WTC11 (cell line): Measurements from ENCODE around the gene PRSS57. TPM values are rescaled to one million over a fixed set of nuclear protein-coding genes. Genes with fewer than 3 reads are reported as not detected.

ENCODE experiments used
- ATAC-seq: fragments of 200-7000 bp; cut with Tn5 transposase; 2 replicates; pipeline ENCODE4 v1.10.0; 2021; ENCODE audit warnings: mild to moderate bottlenecking, moderate library complexity
- CTCF ChIA-PET: fragments of 300-600 bp; sonication (Branson Sonifier 250); formaldehyde crosslinking; loops from one replicate; lab custom pipeline; 2021; ENCODE audit warnings: antibody characterized with exemption; lab: Charles Lee
- POLR2A ChIA-PET: fragments of 350-600 bp; sonication (Branson Sonifier 250); formaldehyde crosslinking; loops from one replicate; lab custom pipeline; 2021; ENCODE audit warnings: antibody characterized with exemption; lab: Charles Lee
- DNase-seq: peaks from one replicate; pipeline ENCODE4 v3.0.0; 2021; ENCODE audit warnings: low spot score
- H3K27ac Mint-ChIP-seq: 2 replicates; pipeline ENCODE4 v1.8.0; 2021; ENCODE audit warnings: mixed read lengths
- H3K27me3 Mint-ChIP-seq: 2 replicates; pipeline ENCODE4 v1.8.0; 2021; ENCODE audit warnings: low read depth, mild to moderate bottlenecking, moderate library complexity, mixed read lengths
- H3K36me3 Mint-ChIP-seq: 2 replicates; pipeline ENCODE4 v1.8.0; 2021; ENCODE audit warnings: mixed read lengths
- H3K4me1 Mint-ChIP-seq: 2 replicates; pipeline ENCODE4 v1.8.0; 2022; ENCODE audit warnings: mixed read lengths
- H3K4me3 Mint-ChIP-seq: 2 replicates; pipeline ENCODE4 v1.8.0; 2021; ENCODE audit warnings: mild to moderate bottlenecking, moderate library complexity, mixed read lengths
- H3K9me3 Mint-ChIP-seq: 2 replicates; pipeline ENCODE4 v1.8.0; 2021; ENCODE audit warnings: mixed read lengths
- ARID4B ChIP-seq: sonication (generic); formaldehyde crosslinking; IDR thresholded peaks from 2 replicates; pipeline ENCODE4 v1.8.0; 2023; ENCODE audit warnings: missing genetic modification reagents, mild to moderate bottlenecking, borderline replicate concordance
- ERG ChIP-seq: fragments of 250-450 bp; sonication (Bioruptor Pico); IDR thresholded peaks from 2 replicates; pipeline ENCODE4 v1.8.0; 2021; ENCODE audit warnings: mild to moderate bottlenecking
- ESRRA ChIP-seq: sonication (generic); formaldehyde crosslinking; IDR thresholded peaks from 2 replicates; pipeline ENCODE4 v1.8.1; 2022; ENCODE audit warnings: mild to moderate bottlenecking, missing genetic modification reagents, borderline replicate concordance
- IRF2 ChIP-seq: sonication (generic); formaldehyde crosslinking; IDR thresholded peaks from 2 replicates; pipeline ENCODE4 v1.8.0; 2022; ENCODE audit warnings: low read depth, missing genetic modification reagents, borderline replicate concordance
- NFE2L1 ChIP-seq: sonication (generic); formaldehyde crosslinking; IDR thresholded peaks from 2 replicates; pipeline ENCODE4 v1.8.1; 2023; ENCODE audit warnings: missing genetic modification reagents
- RELA ChIP-seq: sonication (generic); formaldehyde crosslinking; IDR thresholded peaks from 2 replicates; pipeline ENCODE4 v1.8.1; 2022; ENCODE audit warnings: missing genetic modification reagents, mild to moderate bottlenecking, borderline replicate concordance
- SMAD3 ChIP-seq: sonication (generic); formaldehyde crosslinking; IDR thresholded peaks from 2 replicates; pipeline ENCODE4 v1.8.0; 2022; ENCODE audit warnings: missing genetic modification reagents, mild to moderate bottlenecking, borderline replicate concordance
- SOX15 ChIP-seq: fragments of 250-450 bp; sonication (Bioruptor Pico); IDR thresholded peaks from 2 replicates; pipeline ENCODE4 v1.9.0; 2021; ENCODE audit warnings: mild to moderate bottlenecking
- SP1 ChIP-seq: sonication (generic); formaldehyde crosslinking; conservative IDR thresholded peaks from 2 replicates; pipeline ENCODE4 v1.8.1; 2022; ENCODE audit warnings: missing genetic modification reagents
- TEAD4 ChIP-seq: sonication (generic); formaldehyde crosslinking; IDR thresholded peaks from 2 replicates; pipeline ENCODE4 v1.8.0; 2022; ENCODE audit warnings: mild to moderate bottlenecking, missing genetic modification reagents
- ZBTB43 ChIP-seq: sonication (generic); formaldehyde crosslinking; IDR thresholded peaks from 2 replicates; pipeline ENCODE4 v1.8.1; 2023; ENCODE audit warnings: mild to moderate bottlenecking, missing genetic modification reagents
- ZNF219 ChIP-seq: sonication (generic); formaldehyde crosslinking; IDR thresholded peaks from 2 replicates; pipeline ENCODE4 v1.8.0; 2023; ENCODE audit warnings: missing genetic modification reagents, mild to moderate bottlenecking, borderline replicate concordance
- ZNF232 ChIP-seq: sonication (generic); formaldehyde crosslinking; IDR thresholded peaks from 2 replicates; pipeline ENCODE4 v1.8.0; 2022; ENCODE audit warnings: mild to moderate bottlenecking, missing genetic modification reagents
- ZNF423 ChIP-seq: fragments of 250-450 bp; sonication (Bioruptor Pico); IDR thresholded peaks from 2 replicates; pipeline ENCODE4 v2.1.2; 2022; ENCODE audit warnings: mild to moderate bottlenecking, moderate library complexity
- ZNF671 ChIP-seq: fragments of 250-450 bp; sonication (Bioruptor Pico); IDR thresholded peaks from 2 replicates; pipeline ENCODE4 v1.8.0; 2021; ENCODE audit warnings: mild to moderate bottlenecking
- total RNA-seq: library from RNA; stranded (reverse); gene quantifications from 3 replicates; pipeline ENCODE4 v1.2.3, GENCODE V29; 2021
- TF ChIP-seq, protein P1 (sequence below): sonication (generic); formaldehyde crosslinking; IDR thresholded peaks from 2 replicates; pipeline ENCODE4 v1.8.1; 2023; ENCODE audit warnings: mild to moderate bottlenecking, missing genetic modification reagents, moderate library complexity
- TF ChIP-seq, protein P2 (sequence below): sonication (generic); formaldehyde crosslinking; IDR thresholded peaks from 2 replicates; pipeline ENCODE4 v1.8.0; 2022; ENCODE audit warnings: mild to moderate bottlenecking, missing genetic modification reagents
- TF ChIP-seq, protein P3 (sequence below): sonication (generic); formaldehyde crosslinking; IDR thresholded peaks from 2 replicates; pipeline ENCODE4 v1.8.0; 2022; ENCODE audit warnings: missing genetic modification reagents
- TF ChIP-seq, protein P4 (sequence below): sonication (generic); formaldehyde crosslinking; IDR thresholded peaks from 2 replicates; pipeline ENCODE4 v1.8.0; 2022; ENCODE audit warnings: mild to moderate bottlenecking, missing genetic modification reagents
- TF ChIP-seq, protein P5 (sequence below): sonication (generic); formaldehyde crosslinking; IDR thresholded peaks from 2 replicates; pipeline ENCODE4 v1.8.1; 2023; ENCODE audit warnings: mild to moderate bottlenecking, missing genetic modification reagents, moderate library complexity

The PRSS57 gene
- total RNA-seq, 1 experiment from 2014 or later, result not detected

GRCh38 chr19:719636-720344 lies 24.5 kb upstream of the PRSS57 start:
- ChIA-PET CTCF (interaction anchor here (1.0 to 2.5 kb wide), 3 partner anchors 11 to 49 kb away, joined by 3 to 9 read pairs (median 5); partner anchors contain the start of gene PALM), POLR2A (interaction anchor here (0.6 to 1.3 kb wide), 2 partner anchors 39 to 136 kb away, joined by 3 to 4 read pairs; no protein-coding TSS in a partner anchor)
- DNase-seq, result no peak
- 0 out of 2 replicates have a peak, but pooled peaks cover 4% of the 10 kb centered on the region for H3K36me3 Mint-ChIP-seq
- H3K4me3 Mint-ChIP-seq, result no peak overlapping the region
- H3K4me1 Mint-ChIP-seq, result peaks cover 9% of the 10 kb centered on the region
- H3K9me3 Mint-ChIP-seq, result peaks cover 9% of the 10 kb centered on the region
- H3K27ac Mint-ChIP-seq, result no peak overlapping the region
- no peaks in the 10 kb centered on the region; the same call in 1 of the 2 replicates for H3K27me3 Mint-ChIP-seq
- TF ChIP-seq ZNF671 (CRISPR knock-in tag) (no peak), ERG (CRISPR knock-in tag) (no peak), RELA (CRISPR knock-in tag) (no peak), ZNF219 (no peak), IRF2 (CRISPR knock-in tag) (no peak), ARID4B (no peak), ZBTB43 (CRISPR knock-in tag) (no peak)
- no peak for ATAC-seq

DNA sequence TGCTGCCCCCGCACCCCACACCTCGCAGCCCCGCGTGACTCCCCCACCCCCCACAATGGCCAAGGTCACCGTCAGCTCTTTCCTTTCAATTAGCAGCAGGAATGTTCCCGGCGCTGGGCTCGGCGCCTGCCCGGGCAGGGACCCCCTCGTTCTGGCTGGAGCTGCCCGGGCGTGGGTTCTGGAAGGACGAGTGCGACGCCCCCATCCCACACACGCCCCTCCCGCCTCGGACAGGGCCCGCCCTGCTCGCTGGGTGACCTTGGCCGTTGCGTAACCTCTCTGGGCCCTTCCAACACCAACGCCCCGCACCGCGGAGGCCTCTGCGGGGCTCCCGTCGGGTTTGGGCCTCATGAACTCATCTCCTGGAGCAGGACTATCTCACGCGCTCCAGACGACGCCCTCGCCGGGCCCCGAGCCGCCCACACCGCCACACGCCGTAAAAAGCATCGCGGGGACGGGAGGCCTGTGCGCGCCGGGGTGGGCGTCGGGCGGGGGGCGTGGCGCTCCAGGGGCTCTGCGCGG lies 23.8 kb upstream of the PRSS57 start:
- Mint-ChIP-seq H3K27ac (no peak overlapping the region), H3K4me1 (peaks cover 9% of the 10 kb centered on the region), H3K4me3 (no peak overlapping the region), H3K9me3 (peaks cover 9% of the 10 kb centered on the region), H3K27me3 (no peaks in the 10 kb centered on the region; the same call in 1 of the 2 replicates), H3K36me3 (0 out of 2 replicates have a peak, but pooled peaks cover 4% of the 10 kb centered on the region)
- ChIA-PET CTCF (interaction anchor here (0.9 to 2.5 kb wide), 5 partner anchors 11 to 48 kb away, joined by 3 to 9 read pairs (median 5); partner anchors contain the start of gene PALM), POLR2A (interaction anchor here (0.6 to 1.3 kb wide), 2 partner anchors 38 to 135 kb away, joined by 3 to 4 read pairs; no protein-coding TSS in a partner anchor)
- ATAC-seq (peak; percentile 29), DNase-seq (peak; percentile 42)
- no peak for TF ChIP-seq ESRRA
- TF ChIP-seq SMAD3, result no peak
- no peak for TF ChIP-seq ZNF232 (CRISPR knock-in tag)
- TF ChIP-seq, protein P1, sequence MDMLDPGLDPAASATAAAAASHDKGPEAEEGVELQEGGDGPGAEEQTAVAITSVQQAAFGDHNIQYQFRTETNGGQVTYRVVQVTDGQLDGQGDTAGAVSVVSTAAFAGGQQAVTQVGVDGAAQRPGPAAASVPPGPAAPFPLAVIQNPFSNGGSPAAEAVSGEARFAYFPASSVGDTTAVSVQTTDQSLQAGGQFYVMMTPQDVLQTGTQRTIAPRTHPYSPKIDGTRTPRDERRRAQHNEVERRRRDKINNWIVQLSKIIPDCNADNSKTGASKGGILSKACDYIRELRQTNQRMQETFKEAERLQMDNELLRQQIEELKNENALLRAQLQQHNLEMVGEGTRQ (CRISPR knock-in tag), result no peak
- TF ChIP-seq, protein P2, sequence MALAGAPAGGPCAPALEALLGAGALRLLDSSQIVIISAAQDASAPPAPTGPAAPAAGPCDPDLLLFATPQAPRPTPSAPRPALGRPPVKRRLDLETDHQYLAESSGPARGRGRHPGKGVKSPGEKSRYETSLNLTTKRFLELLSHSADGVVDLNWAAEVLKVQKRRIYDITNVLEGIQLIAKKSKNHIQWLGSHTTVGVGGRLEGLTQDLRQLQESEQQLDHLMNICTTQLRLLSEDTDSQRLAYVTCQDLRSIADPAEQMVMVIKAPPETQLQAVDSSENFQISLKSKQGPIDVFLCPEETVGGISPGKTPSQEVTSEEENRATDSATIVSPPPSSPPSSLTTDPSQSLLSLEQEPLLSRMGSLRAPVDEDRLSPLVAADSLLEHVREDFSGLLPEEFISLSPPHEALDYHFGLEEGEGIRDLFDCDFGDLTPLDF (CRISPR knock-in tag), result no peak
- no peak for TF ChIP-seq ZNF423 (CRISPR knock-in tag)
- TF ChIP-seq, protein P3, sequence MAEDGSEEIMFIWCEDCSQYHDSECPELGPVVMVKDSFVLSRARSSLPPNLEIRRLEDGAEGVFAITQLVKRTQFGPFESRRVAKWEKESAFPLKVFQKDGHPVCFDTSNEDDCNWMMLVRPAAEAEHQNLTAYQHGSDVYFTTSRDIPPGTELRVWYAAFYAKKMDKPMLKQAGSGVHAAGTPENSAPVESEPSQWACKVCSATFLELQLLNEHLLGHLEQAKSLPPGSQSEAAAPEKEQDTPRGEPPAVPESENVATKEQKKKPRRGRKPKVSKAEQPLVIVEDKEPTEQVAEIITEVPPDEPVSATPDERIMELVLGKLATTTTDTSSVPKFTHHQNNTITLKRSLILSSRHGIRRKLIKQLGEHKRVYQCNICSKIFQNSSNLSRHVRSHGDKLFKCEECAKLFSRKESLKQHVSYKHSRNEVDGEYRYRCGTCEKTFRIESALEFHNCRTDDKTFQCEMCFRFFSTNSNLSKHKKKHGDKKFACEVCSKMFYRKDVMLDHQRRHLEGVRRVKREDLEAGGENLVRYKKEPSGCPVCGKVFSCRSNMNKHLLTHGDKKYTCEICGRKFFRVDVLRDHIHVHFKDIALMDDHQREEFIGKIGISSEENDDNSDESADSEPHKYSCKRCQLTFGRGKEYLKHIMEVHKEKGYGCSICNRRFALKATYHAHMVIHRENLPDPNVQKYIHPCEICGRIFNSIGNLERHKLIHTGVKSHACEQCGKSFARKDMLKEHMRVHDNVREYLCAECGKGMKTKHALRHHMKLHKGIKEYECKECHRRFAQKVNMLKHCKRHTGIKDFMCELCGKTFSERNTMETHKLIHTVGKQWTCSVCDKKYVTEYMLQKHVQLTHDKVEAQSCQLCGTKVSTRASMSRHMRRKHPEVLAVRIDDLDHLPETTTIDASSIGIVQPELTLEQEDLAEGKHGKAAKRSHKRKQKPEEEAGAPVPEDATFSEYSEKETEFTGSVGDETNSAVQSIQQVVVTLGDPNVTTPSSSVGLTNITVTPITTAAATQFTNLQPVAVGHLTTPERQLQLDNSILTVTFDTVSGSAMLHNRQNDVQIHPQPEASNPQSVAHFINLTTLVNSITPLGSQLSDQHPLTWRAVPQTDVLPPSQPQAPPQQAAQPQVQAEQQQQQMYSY, result no peak
- TF ChIP-seq, protein P4, sequence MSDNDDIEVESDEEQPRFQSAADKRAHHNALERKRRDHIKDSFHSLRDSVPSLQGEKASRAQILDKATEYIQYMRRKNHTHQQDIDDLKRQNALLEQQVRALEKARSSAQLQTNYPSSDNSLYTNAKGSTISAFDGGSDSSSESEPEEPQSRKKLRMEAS, result no peak
- TF ChIP-seq SP1 (CRISPR knock-in tag), result no peak
- TF ChIP-seq SOX15 (CRISPR knock-in tag), result no peak
- TF ChIP-seq, protein P5, sequence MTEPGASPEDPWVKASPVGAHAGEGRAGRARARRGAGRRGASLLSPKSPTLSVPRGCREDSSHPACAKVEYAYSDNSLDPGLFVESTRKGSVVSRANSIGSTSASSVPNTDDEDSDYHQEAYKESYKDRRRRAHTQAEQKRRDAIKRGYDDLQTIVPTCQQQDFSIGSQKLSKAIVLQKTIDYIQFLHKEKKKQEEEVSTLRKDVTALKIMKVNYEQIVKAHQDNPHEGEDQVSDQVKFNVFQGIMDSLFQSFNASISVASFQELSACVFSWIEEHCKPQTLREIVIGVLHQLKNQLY (CRISPR knock-in tag), result no peak
- TF ChIP-seq NFE2L1, result no peak
- no peak for TF ChIP-seq TEAD4 (CRISPR knock-in tag)
